HG02571 (cell line): ENCODE results near the gene INS.

Experiments used
- ATAC-seq: cut with Tn5 transposase; IDR thresholded peaks from one replicate; pipeline ENCODE4 v1.9.1; 2021; ENCODE audit warnings: mild to moderate bottlenecking, moderate library complexity; ENCODE audit not compliant: unreplicated experiment

The INS gene

DNA sequence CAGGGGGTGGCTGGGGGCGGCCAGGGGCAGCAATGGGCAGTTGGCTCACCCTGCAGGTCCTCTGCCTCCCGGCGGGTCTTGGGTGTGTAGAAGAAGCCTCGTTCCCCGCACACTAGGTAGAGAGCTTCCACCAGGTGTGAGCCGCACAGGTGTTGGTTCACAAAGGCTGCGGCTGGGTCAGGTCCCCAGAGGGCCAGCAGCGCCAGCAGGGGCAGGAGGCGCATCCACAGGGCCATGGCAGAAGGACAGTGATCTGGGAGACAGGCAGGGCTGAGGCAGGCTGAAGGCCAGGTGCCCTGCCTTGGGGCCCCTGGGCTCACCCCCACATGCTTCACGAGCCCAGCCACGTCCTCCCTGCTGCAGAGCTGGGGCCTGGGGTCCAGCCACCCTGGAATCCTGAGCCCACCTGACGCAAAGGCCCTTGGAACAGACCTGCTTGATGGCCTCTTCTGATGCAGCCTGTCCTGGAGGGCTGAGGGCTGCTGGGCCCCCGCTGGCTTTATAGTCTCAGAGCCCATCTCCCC, at the start of gene INS:
Gene INS (minus strand): TSS at position 474 of the 524 bp plus-strand sequence. CDS start 238 bp downstream, at position 236.
- ATAC-seq = no peak

DNA sequence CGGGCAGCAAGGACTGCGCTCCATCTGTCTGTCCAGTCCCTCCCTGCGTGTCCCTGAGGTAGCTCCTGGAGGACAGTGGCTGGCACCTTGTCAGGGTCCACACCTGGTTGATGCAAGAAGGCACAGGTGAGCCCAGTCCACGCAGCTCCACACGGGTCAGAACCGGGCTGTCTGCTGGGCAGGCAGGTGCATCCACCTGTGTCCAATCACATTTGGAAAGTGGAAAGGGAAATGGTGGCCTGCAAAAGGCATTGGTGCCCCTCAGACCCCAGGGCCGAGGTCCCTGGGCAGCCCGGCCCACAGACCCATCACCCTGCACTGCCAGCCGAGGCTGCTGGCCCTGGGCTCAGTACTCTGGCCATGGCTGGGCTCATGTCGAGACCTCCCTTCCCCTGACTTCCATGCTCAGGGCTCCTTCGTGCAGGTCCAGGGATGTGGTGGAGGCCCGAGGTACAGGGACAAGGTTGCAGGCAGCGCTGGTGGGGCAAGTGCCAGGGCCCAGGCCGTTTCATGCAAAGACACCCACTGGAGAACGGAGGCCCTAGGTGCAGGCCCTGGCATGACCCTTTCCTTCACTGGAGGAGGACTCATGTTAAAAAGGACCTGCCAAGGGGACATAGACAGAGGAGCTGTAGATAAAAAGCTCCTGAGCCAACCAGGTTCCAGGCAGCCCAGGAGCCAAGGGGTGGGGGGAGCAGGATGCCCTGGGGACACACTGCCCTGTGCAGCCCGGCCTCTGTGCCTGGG, 49.5 kb upstream of the INS start:
- ATAC-seq = no peak

DNA sequence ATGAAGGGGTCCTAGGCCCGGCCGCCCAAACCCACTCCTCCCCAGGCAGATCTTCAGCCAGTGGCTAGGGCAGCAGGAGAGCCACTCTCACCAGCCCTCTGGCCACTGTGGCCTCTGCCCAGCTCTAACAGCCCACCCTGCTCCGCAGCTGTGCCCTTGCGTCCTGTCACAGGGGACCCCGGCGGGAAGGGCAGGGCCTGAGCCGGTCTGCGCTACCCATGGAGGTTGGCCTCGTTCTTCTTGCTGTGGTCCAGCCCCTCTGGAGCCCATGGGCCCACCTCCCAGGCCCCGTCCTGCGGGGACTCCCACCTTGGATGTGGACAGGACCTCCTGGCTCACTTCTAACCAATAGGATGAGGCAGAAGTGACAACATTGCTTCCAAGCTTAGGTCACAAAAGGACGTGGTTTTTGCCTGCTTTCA, 48.9 kb upstream of the INS start:
- ATAC-seq = no peak

DNA sequence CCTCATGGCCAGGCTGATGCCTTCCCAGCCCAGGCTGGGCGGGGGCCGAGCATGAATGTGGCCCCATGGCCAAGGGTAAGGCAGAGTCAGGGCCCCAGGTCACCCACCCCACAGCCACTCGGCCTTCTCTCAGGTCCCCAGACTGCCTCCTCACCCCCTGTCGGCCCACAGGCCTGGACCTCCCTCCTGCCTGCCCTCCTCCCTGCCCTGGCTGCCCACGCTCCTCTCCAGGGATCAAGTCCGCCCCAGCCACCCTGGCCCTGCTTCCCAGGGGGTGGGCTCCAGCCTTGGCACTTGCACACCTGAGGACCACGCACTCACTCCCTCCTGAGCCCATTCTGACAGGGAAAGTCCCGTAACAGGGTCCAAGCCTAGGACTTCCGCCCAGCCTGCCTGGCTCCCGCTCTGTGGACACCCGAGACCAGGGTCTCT, 48.4 kb upstream of the INS start:
- ATAC-seq = no peak

DNA sequence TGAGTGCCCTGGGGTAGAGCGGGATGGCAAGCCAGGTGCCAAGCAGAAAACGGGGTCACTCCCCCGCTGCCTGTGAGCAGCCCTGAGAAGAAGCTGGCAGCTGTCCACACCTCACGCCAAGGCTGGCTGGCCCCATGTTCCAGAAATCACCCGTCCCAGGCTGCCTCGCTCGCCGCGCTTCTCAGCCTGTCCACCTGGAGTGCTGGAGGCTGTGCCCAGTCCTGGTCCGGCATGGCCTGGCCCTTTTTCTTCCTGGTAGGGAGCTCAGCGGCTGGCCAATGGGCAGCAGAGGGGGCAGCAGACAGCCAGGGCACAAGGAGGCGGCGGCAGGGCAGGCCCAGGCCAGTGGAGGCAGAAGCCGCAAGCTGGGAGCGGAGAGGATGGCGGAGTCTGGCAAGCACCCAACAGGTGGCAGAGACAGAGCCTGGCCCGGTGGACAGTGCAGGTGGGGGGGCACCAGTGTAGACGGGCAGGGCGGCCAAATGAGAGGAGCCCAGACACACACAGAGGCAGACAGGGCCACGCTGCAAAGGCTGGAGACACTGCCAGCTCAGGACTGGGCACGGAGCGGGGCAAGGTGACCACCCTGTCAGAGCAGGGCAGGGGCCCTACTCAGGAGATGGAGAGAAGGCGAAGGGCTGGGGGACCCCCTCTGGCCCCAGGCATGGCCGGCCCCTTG, 47.8 kb upstream of the INS start:
- no peak for ATAC-seq

DNA sequence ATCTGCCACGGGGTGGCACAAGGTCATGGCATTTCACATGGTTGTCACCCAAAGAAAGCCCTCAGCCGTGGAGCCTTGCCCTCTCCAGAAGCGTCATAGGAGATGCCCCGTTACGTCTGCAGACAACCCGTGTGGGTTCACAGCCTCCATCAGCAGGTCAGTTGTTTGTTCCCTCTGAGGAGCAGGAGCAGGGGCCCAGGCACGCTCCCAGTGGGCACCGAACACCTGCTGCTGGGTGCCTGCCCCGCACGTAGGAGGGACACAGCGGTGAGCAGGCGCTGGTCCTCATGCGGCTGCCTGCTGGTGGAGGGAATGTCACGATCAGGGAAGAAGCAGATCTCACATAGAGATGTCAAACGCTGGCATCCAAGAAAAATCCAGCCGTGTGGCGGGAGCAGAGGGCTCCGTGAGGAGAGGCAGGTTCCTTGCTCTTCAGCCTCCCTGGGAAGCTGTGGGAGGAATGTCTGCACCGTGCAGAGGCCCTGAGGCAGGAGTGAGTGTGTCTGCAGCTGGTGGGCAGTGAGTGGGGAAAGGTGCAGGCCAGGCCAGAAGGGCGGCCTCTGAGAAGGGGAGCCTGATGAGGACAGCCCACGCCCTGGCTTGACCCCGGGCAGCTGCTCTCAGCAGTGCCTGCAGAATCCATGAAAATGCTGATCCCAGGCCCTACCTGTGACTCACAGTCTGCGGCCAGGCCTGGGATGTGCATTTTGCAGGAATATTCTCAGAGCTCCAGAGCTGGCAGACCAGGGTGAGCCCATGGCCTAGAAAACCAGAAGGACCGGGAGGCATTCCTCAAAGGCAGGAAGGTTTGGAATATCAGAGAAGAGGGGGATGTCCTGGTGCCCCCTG, 47.0 kb upstream of the INS start:
- no peak for ATAC-seq

DNA sequence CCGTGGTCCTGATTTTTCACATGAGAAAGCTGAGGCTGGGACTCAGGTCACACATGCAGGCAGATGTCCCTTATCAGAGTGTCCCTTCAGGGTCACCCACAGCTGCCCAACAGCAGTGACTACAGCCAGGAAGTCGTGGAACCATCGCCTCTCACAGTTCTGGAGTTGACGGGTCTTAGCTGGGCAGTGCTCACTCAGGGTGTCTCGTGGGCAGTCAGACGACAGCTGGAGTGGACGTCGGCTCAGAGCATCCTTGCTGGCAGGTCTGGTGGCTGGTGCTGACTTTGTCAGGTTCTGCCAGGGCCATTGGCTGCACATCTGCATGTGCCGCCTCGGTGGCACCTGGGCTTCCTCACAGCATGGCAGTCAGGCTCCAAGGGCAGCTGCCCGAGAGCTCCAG, 46.2 kb upstream of the INS start:
- no peak for ATAC-seq

DNA sequence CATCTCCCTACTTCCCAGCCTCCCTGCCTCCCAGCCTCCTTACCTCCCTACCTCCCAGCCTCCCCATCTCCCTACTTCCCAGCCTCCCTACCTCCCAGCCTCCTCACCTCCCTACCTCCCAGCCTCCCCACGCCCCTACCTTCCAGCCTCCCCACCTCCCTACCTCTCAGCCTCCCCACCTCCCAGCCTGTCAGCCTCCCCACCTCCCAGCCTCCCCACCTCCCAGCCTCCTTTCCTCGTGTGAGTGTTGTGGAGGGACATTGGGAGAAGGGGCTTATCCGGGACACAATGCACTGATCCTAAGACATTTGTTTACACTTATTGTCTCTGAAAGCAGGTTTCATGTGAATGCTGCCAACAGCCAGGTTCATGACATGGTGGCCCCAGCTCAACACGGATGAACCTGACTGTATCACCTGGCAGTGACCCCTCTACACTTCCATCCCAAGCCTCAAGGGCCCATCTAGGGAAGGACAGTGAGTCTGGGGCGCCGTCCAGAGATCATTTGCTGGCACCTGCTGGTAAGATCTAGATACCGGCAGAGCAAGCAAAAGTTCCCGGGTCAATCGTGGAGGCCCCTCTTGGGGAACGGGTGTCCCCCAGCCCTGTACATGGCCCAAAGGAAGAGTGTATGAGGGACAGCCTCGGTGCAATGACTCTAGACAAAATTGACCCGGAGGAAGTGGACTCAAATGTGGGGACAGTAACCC, 45.1 kb upstream of the INS start:
- no peak for ATAC-seq

DNA sequence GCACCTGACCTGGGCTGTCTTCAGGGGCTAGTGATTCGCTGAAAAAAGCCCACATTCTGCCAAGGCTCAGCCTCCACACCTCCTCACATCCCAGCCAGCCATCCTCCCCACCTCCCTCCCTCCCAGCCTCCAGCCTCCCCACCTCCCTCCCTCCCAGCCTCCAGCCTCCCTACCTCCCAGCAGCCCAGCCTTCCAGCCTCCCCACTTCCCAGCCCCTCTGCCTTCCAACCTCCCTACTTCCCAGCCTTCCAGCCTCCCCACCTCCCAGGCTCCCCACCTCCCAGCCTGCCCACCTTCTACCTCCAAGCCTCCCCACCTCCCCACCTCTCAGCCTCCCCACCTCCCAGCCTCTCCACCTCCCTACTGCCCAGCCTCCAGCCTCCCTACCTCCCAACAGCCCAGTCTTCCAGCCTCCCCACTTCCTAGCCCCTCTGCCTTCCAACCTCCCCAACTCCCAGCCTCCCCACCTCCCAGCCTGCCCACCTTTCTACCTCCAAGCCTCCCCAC, 44.3 kb upstream of the INS start:
- ATAC-seq = no peak

DNA sequence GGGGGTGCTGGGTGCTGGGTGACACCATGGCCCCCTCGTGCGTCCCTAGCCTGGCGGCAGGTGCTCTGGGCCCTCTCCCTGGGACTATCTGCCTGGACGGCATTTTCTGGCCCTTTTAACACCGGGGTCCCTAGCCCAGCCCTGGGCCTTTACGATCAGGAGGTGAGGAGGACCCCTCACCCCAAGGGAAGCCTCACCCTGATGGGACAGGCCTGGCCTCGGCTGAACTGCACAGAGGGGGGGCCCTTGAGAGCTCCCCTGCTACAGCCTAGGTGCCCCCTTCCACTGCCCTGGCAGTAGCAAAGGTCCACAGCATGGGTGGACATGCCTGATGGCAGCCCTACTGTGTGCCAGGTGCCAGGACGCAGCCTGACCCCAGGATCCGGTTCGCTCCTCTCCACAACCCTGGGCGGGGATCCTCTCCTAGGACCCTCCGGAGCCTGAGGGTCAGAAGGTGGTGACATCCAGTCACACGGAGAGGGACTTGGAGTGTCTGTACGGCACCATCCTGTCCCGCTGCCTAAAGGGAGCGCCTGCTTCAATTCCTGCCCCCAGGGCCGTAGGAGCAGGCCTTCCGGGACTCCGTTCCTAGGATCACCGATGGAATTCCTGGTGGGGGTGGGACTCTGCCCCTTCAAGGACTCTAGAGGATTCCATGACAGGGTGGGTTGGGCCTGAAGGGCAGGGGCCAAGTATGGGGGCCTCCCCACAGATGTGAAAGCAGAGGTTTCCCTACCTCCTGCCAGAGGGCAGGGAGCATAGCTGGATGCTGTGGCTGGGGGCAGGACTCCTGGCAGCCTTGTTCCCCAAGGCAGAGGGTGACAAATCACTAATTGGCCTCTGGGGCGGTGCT, 43.6 kb upstream of the INS start:
- ATAC-seq = no peak

DNA sequence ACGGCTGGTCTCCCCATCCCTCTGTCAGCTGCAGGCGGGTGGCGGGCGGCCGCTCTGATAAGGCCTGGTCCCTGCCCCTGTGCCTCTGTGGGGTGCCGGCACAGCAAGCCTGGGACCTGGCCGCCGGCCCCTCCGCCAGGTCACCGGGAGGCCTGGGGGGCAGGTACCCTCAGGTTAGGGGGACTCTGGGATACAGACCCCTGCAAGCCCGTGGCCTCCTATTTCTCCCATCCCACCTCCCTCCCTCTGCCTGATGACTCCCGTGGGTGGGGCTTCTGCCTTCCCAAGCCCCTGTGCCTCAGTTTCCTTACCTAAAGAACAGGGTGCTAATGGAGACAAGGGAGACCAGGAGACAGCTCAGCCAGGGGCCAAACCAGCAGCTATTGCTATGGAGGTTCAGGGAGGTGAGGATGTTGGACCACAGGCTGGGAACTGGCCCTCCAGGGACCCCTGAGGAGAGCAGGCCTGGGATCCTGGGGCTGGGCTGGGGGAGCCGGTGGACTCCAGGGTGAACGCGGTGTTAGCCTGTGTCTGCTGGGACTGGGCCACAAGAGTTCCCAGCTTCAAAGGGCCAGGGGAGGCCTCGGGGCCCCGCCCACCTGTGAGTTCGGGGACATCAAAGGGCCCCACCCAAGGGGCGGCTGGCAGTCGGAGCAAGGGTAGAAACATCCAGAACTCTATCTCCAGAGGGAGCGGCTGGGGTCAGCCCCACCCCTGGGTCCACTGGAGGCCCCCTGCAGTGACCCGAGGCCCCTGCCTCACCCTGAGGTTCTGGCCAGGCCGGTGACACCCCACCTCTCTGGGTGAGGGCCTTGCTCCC, 42.6 kb upstream of the INS start:
- no peak for ATAC-seq

DNA sequence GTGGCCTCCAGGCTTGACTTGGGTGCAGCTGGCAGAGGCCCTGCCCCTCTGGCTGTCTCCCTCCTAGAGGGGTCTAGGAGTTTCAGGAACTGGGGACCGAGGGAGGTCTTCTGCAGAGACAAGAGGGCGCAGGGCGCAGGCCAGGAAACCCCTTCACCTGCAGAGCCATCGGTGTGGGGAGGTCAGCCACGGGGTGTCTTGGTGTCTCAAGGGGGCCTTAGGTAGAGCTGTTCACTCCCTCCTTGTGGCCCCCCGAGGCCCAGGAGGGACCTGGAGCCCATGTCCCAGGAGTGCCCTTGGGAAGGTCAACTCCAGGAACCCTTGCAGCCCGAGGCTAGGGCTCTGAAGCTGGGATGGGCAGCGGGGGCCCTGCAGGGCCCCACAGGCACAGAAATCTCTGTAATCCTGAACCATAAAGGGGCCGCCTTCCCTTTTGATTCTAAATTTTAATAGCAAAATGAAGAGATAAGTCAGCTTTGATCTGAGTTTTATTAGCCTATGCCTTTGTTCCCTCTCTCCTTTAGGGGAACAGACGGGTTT, 42.0 kb upstream of the INS start:
- ATAC-seq = no peak

DNA sequence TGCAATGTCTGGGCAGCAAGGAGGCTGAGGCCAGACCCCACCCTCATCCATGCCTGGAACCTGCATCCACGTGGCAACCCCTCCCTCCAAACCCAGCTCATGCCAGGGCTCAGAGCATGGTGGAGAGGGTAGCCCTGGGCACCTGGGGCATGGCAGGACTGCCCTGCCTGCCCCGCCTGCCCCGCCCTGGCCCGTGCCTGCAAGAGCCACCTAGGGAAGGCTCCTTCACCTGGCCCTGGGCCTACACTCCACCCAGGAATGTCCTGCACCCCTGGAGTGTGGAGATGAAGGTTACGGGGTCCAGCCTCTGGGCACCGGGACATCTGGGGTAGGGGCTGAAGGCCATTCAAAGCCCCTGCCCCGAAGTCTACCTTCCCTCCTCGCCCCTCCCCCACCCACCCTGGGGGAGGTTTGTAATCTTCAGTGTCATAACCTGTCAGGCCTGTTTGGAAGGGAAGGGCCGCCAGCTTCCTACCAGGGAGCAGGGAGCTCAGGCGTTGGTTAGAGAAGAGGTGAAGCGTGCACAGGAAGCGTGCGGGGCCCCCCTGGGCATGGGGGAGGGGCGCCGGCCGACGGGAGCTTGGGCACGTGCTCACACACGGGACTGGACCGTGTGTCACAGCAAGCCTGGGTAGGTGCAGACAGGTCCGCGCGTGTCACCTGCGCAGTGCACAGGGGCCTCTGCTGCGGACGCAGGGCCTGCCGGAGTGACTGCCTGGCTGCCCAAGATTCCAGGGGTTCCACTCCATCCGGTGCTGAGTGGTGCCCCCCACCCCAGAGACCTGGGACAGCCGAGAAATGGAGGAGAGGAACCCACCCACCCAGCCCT, 41.3 kb upstream of the INS start:
- no peak for ATAC-seq

DNA sequence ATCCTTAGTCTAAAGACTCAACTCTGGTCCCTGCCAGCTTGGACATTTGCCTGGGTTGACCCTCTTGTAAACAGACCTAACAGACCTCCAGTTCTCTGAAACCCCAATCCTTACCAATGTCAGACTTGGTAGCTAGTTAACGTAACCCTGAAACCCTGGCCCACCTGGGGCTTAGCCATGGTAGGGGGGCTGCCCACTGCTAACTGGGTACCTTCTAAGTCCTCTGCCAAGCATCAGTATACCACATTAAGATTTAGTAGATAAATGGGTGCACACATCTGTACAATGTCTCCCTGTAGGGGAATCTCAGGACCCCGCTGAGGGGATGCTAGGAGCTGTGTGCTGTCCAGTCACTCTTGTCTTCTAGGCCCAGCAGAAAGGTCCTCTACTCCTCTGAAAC, 40.5 kb upstream of the INS start:
- no peak for ATAC-seq

DNA sequence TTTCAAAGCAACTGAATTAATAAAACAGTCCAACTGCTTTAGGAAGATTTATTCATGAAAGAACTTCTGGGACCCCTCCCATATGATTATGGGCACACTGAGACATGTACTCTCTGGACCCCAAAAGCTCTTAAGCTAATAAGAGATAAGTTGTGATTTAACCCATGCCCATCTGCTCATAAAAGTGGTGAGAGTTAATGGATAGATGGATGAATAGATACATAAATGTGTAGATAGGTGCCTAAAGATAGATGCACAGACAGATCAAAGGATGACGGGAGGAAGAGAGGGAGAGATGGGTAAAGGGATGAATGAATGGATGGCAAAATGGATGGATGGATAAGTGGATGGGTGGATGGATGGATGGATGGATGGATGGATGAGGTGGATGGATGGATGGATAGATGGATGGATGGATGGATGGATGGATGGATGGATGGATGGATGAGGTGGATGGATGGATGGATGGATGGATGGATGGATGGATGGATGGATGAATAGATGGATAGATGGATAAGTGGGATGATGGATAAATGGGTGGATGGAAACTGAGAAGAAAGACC, 40.0 kb upstream of the INS start:
- ATAC-seq = no peak

DNA sequence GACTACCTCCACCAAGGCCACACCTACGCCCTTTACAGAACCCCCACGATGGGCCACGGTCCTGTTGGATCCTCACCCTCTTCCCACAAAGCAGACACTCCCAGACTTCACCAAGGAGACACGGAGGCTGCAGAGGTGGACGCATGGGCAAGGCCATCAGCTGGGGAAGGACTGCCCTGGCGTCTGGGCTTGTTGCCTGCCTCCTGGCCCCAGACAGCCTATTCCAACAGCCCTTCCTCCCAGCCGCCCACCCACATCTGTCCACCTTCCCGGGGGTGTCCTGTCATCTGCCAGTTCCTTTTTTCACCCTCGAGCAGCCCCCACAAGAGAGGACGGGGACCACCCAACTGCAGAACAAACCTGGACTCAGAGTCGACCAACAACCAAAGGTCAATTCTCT, 39.5 kb upstream of the INS start:
- ATAC-seq = no peak
